GM12878 (cell line): Measurements from ENCODE around the gene ADGRE2. TPM values are rescaled to one million over a fixed set of nuclear protein-coding genes. Genes with fewer than 3 reads are reported as not detected.

Experiments
- BACH1 ChIP-seq: fragments of 450-650 bp; IDR thresholded peaks from 2 replicates; pipeline ENCODE4 v1.6.1; 2017; ENCODE audit warnings: mild to moderate bottlenecking, borderline replicate concordance
- BCLAF1 ChIP-seq: fragments of 450-650 bp; IDR thresholded peaks from 2 replicates; pipeline ENCODE4 v1.6.1; 2017; ENCODE audit warnings: antibody characterized with exemption, mild to moderate bottlenecking, moderate library complexity
- BRCA1 ChIP-seq: IDR thresholded peaks from 2 replicates; pipeline ENCODE4 v1.6.1; 2011; ENCODE audit warnings: low read depth, low read length, improper control_type of control experiment
- CBFB ChIP-seq: IDR thresholded peaks from 2 replicates; pipeline ENCODE4 v1.6.1; 2016; ENCODE audit warnings: antibody characterized with exemption, low read depth
- CREB1 ChIP-seq: IDR thresholded peaks from 2 replicates; pipeline ENCODE4 v1.6.1; 2012; ENCODE audit warnings: low read depth, mild to moderate bottlenecking, inconsistent platforms
- HDGF ChIP-seq: fragments of 450-650 bp; IDR thresholded peaks from 2 replicates; pipeline ENCODE4 v1.6.1; 2016; ENCODE audit warnings: antibody characterized with exemption
- HSF1 ChIP-seq: fragments of 150-350 bp; IDR thresholded peaks from 2 replicates; pipeline ENCODE4 v1.6.1; 2014; ENCODE audit warnings: mild to moderate bottlenecking, low read depth, low read length
- IKZF1 ChIP-seq: fragments of 450-650 bp; conservative IDR thresholded peaks from 2 replicates; pipeline ENCODE4 v1.6.1; 2017; ENCODE audit warnings: antibody characterized with exemption, mild to moderate bottlenecking
- IKZF2 ChIP-seq, 2 experiments: fragments of 450-650 bp; IDR thresholded peaks; 2 replicates each; pipeline ENCODE4 v1.6.1; 2017; ENCODE audit warnings: mild to moderate bottlenecking in 2 of 2, moderate library complexity in 2 of 2
- MAX ChIP-seq: IDR thresholded peaks from 2 replicates; pipeline ENCODE4 v1.6.1; 2012; ENCODE audit warnings: low read depth, low read length, improper control_type of control experiment
- MXI1 ChIP-seq: fragments of 150-350 bp; IDR thresholded peaks from 2 replicates; pipeline ENCODE4 v1.6.1; 2011; ENCODE audit warnings: low read depth, mild to moderate bottlenecking, inconsistent platforms, low read length, improper control_type of control experiment
- MYB ChIP-seq: fragments of 150-350 bp; IDR thresholded peaks from 2 replicates; pipeline ENCODE4 v1.6.1; 2014; ENCODE audit warnings: mild to moderate bottlenecking, low read depth, low read length, borderline replicate concordance
- NR2F1 ChIP-seq: fragments of 450-650 bp; conservative IDR thresholded peaks from 2 replicates; pipeline ENCODE4 v1.6.1; 2017; ENCODE audit warnings: mild to moderate bottlenecking
- PAX5 ChIP-seq: IDR thresholded peaks from 2 replicates; pipeline ENCODE4 v1.6.1; 2011; ENCODE audit warnings: low read depth, low read length, borderline replicate concordance
- REST ChIP-seq: IDR thresholded peaks from 2 replicates; pipeline ENCODE4 v1.6.1; 2012; ENCODE audit warnings: mild to moderate bottlenecking, low read depth, low read length
- SMARCA5 ChIP-seq: fragments of 450-650 bp; IDR thresholded peaks from 2 replicates; pipeline ENCODE4 v1.6.1; 2017; ENCODE audit warnings: mild to moderate bottlenecking
- SUPT20H ChIP-seq: IDR thresholded peaks from 2 replicates; pipeline ENCODE4 v1.6.1; 2011; ENCODE audit warnings: low read depth, mild to moderate bottlenecking, low read length, moderate library complexity, borderline replicate concordance; ENCODE audit not compliant: control insufficient read depth
- SUZ12 ChIP-seq: fragments of 200-600 bp; sonication (generic); IDR thresholded peaks from one replicate; pipeline ENCODE4 v1.6.1; 2018; ENCODE audit warnings: antibody characterized with exemption, mild to moderate bottlenecking; ENCODE audit not compliant: unreplicated experiment
- USF1 ChIP-seq: IDR thresholded peaks from 2 replicates; pipeline ENCODE4 v1.6.1; 2011; ENCODE audit warnings: borderline replicate concordance, low read depth, mild to moderate bottlenecking, moderate library complexity, mixed read lengths, low read length; ENCODE audit not compliant: insufficient read depth; ENCODE audit errors: extremely low read length
- ZNF207 ChIP-seq: fragments of 450-650 bp; IDR thresholded peaks from 2 replicates; pipeline ENCODE4 v1.6.1; 2014; ENCODE audit warnings: antibody characterized with exemption, mild to moderate bottlenecking, borderline replicate concordance
- ZNF217 ChIP-seq: fragments of 450-650 bp; IDR thresholded peaks from 2 replicates; pipeline ENCODE4 v1.6.1; 2017; ENCODE audit warnings: antibody characterized with exemption, mild to moderate bottlenecking
- polyA plus RNA-seq, 11 experiments: library from polyadenylated mRNA; depleted of rRNA in 4 of 11; unstranded in 6 of 11; stranded (reverse) in 5 of 11; fragments of >200 nt; fragmentation: Nextera tagmentation in 4 of 11; fragmentation: Illumina TruSeq in 1 of 11; extraction: Ambion mirVana in 4 of 11; extraction: Trizol in 1 of 11; gene quantifications; 1 replicate in 1 of 11; 2 replicates in 10 of 11; pipeline versions ENCODE4 v1.2.1 to v1.2.3, GENCODE V29; 2011 to 2016; ENCODE audit warnings: inconsistent platforms in 2 of 11, missing spikeins in 2 of 11, low read depth in 1 of 11
- total RNA-seq, 4 experiments: library from RNA; depleted of rRNA in 3 of 4; stranded (reverse); fragments of >200 nt in 3 of 4; fragmentation: Illumina TruSeq in 1 of 4; extraction: Trizol in 1 of 4; gene quantifications; 2 replicates each; pipeline versions ENCODE4 v1.2.1 to v1.2.3, GENCODE V29; 2013 to 2021

Gene ADGRE2
- total and polyA plus RNA-seq, 10 of the 15 experiments (the other 5 are each of a cell fraction or from before 2014, with no cell fraction given): 0.15 to 12.7 (median 4.6) TPM

- TF ChIP-seq SUZ12 (no peak), BCLAF1 (no peak), IKZF1 (peak; percentile 71), SUPT20H (no peak), CBFB (no peak), IKZF2 (IDR thresholded peaks at IDR 0.05) (0 out of 4 replicates have a peak, but pooled peaks of 1 of the 2 experiments have one; percentile 22), ZNF207 (no peak), BRCA1 (no peak), PAX5 (no peak), CREB1 (no peak), USF1 (no peak), ZNF217 (no peak), HDGF (no peak), MYB (no peak), REST (no peak), HSF1 (no peak), MAX (no peak), BACH1 (peak; percentile 80), SMARCA5 (no peak), MXI1 (peak; percentile 38; the same call in 1 of the 2 replicates), NR2F1 (no peak)
Measured at GRCh38 chr19:14689598-14690503, 88.5 kb downstream of the ADGRE2 start, which contains the start of gene ZNF333 (continued).
